ENCODE measurements around the gene TAOK2.

DNA sequence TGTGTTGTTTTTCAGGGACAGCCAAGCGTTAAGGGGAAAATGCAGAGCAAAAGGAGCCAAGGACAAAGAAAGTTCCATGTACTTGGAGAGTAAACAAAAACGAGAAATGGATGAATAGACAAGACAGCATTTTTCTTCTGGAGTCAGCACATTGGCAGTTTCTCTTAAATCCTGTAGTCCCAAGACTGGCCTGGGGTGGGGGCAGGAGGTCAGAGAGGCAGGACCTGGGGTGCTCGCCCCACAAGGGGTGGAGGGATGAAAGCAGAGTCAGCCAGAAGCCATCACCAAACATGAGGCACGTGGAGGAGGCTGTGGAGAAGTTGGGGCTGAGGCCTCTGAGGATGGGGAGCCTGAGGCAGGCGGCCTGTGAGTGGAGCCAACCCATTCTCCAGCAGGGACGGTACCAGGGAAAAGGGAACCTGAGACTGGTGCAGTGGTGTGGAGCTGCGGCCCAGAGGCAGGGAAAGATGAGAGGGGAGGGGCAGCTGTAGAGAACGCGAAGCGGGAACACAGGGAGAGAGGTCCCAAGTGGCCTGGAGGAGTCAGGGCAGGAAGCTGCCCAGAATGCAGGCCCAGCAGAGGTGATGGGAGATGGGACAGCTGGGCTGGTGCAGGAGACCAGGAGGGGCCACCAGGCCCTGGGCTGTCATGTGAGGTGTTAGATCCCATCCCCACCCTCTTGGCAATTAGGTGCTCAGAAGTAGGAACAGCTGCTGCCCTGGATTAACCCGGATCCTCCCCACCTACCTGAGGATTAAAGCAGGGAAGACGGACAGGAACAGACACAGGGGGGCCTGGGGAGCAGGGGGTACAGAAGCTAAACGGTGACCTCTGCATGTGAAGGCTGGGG, 54.1 kb downstream of the TAOK2 start:
- TF ChIP-seq SOX6 (IDR thresholded peaks at IDR 0.05) = no peak
- TF ChIP-seq SOX6 (CRISPR knock-in tag; IDR thresholded peaks at IDR 0.05) = no peak
- TF ChIP-seq EP300 (IDR thresholded peaks at IDR 0.05; ENCODE audit: low read depth in 2 of 2, low read length in 2 of 2) = no peak
- no peak for TF ChIP-seq EP300 (CRISPR knock-in tag; IDR thresholded peaks at IDR 0.05; ENCODE audit: borderline replicate concordance)
- no peak for TF ChIP-seq ZNF776 (CRISPR knock-in tag; IDR thresholded peaks at IDR 0.05)
- TF ChIP-seq DNMT1 (CRISPR knock-in tag; IDR thresholded peaks at IDR 0.05) = no peak
- no peak for TF ChIP-seq MBD4 (IDR thresholded peaks at IDR 0.05; ENCODE audit: borderline replicate concordance, low read length)
- no peak for TF ChIP-seq POLR2A (IDR thresholded peaks at IDR 0.05; ENCODE audit: insufficient read depth in 1 of 2, low read depth in 2 of 2, low read length in 2 of 2)
- no peak for TF ChIP-seq RFXANK (CRISPR knock-in tag; IDR thresholded peaks at IDR 0.05)
- TF ChIP-seq SP1 (IDR thresholded peaks at IDR 0.05) = no peak
- no peak for TF ChIP-seq SP1 (CRISPR knock-in tag; IDR thresholded peaks at IDR 0.05)
- 0 out of 2 replicates have a peak, but pooled peaks have one; percentile 10 for TF ChIP-seq MAFF (IDR thresholded peaks at IDR 0.05; ENCODE audit: low read depth, low read length)
- no peak for TF ChIP-seq ZNF256 (CRISPR knock-in tag; conservative IDR thresholded peaks at IDR 0.05)
- TF ChIP-seq MAFK (conservative IDR thresholded peaks at IDR 0.05 in 1 of 2, IDR thresholded peaks at IDR 0.05 in 1 of 2; ENCODE audit: low read length in 2 of 2) = peak; percentile 6 to 27; a peak in 1 of 4 replicates
- no peak for TF ChIP-seq BHLHE40 (IDR thresholded peaks at IDR 0.05; ENCODE audit: low read length)
- TF ChIP-seq ZNF317 (CRISPR knock-in tag; IDR thresholded peaks at IDR 0.05) = no peak
- TF ChIP-seq, protein P1, sequence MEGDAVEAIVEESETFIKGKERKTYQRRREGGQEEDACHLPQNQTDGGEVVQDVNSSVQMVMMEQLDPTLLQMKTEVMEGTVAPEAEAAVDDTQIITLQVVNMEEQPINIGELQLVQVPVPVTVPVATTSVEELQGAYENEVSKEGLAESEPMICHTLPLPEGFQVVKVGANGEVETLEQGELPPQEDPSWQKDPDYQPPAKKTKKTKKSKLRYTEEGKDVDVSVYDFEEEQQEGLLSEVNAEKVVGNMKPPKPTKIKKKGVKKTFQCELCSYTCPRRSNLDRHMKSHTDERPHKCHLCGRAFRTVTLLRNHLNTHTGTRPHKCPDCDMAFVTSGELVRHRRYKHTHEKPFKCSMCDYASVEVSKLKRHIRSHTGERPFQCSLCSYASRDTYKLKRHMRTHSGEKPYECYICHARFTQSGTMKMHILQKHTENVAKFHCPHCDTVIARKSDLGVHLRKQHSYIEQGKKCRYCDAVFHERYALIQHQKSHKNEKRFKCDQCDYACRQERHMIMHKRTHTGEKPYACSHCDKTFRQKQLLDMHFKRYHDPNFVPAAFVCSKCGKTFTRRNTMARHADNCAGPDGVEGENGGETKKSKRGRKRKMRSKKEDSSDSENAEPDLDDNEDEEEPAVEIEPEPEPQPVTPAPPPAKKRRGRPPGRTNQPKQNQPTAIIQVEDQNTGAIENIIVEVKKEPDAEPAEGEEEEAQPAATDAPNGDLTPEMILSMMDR (CRISPR knock-in tag; IDR thresholded peaks at IDR 0.05) = no peak

All from HepG2 (cell line).